B cell (primary cell): ENCODE results near the gene CAPN3. TPM values are rescaled to one million over a fixed set of nuclear protein-coding genes. Genes with fewer than 3 reads are reported as not detected.

Experiments used
- ATAC-seq: fragments of 200-7000 bp; cut with Tn5 transposase; one replicate; pipeline ENCODE4 v1.10.0; 2021; ENCODE audit warnings: low read depth, mild to moderate bottlenecking, moderate number of reproducible peaks, moderate library complexity
- CTCF ChIA-PET: fragments of 350-600 bp; sonication (Branson Sonifier 250); formaldehyde crosslinking; loops from one replicate; lab custom pipeline; 2021; ENCODE audit warnings: antibody characterized with exemption, inconsistent platforms; lab: Charles Lee
- POLR2A ChIA-PET: fragments of 350-600 bp; sonication (Branson Sonifier 250); formaldehyde crosslinking; loops from one replicate; lab custom pipeline; 2021; ENCODE audit warnings: antibody characterized with exemption; lab: Charles Lee
- DNase-seq: peaks from one replicate; pipeline ENCODE4 v3.0.0; 2013
- H2AFZ ChIP-seq: 2 replicates; pipeline ENCODE4 v1.6.1; 2012; ENCODE audit warnings: mild to moderate bottlenecking, low read depth, low read length; ENCODE audit not compliant: insufficient read depth, poor library complexity, severe bottlenecking
- H3K27ac ChIP-seq, 2 donors: 1 replicate in 1 of 2; 2 replicates in 1 of 2; pipeline ENCODE4 v1.5.1; 2012 to 2013; ENCODE audit warnings: low read length in 2 of 2, mild to moderate bottlenecking in 2 of 2, moderate library complexity in 1 of 2
- H3K27me3 ChIP-seq, 4 experiments: fragments of 200-600 bp in 1 of 4; sonication (generic) in 1 of 4; replicated peaks in 1 of 4; 1 replicate in 2 of 4; 2 replicates in 2 of 4; pipeline versions ENCODE4 v1.6.1 to v1.7.0; 2013 to 2016; ENCODE audit warnings: low read length in 3 of 4, mild to moderate bottlenecking in 2 of 4, mixed read lengths in 1 of 4, moderate library complexity in 1 of 4; ENCODE audit not compliant: insufficient read depth in 4 of 4, control insufficient read depth in 3 of 4; ENCODE audit errors: control extremely low read depth in 1 of 4
- H3K36me3 ChIP-seq, 2 experiments: replicated peaks in 1 of 2; 1 replicate in 1 of 2; 2 replicates in 1 of 2; pipeline versions ENCODE4 v1.6.1 to v1.7.1; 2013; ENCODE audit warnings: low read length in 1 of 2; ENCODE audit not compliant: insufficient read depth in 2 of 2, control insufficient read depth in 1 of 2; ENCODE audit errors: control extremely low read depth in 1 of 2, extremely low read depth in 1 of 2
- H3K4me1 ChIP-seq, 2 donors: fragments of 200-600 bp in 1 of 2; sonication (generic) in 1 of 2; 1 replicate in 1 of 2; 2 replicates in 1 of 2; pipeline versions ENCODE4 v1.5.1 to v1.6.1; 2013 to 2017; ENCODE audit warnings: low read length in 2 of 2; ENCODE audit not compliant: control insufficient read depth in 2 of 2, insufficient read depth in 2 of 2
- H3K4me2 ChIP-seq: replicated peaks from 2 replicates; pipeline ENCODE3; 2012; ENCODE audit warnings: mild to moderate bottlenecking, low read depth, low read length; ENCODE audit not compliant: poor library complexity, severe bottlenecking
- H3K4me3 ChIP-seq, 5 experiments: fragments of 200-600 bp in 1 of 5; sonication (generic) in 1 of 5; 1 replicate in 3 of 5; 2 replicates in 2 of 5; pipeline versions ENCODE4 v1.5.1 to v1.7.0; 2011 to 2016; ENCODE audit warnings: low read length in 4 of 5, mild to moderate bottlenecking in 4 of 5, low read depth in 2 of 5, control low read depth in 1 of 5, moderate library complexity in 1 of 5; ENCODE audit not compliant: insufficient read depth in 1 of 5; ENCODE audit errors: control extremely low read depth in 1 of 5, extremely low read depth in 1 of 5
- H3K79me2 ChIP-seq: fragments of 200-600 bp; sonication (generic); one replicate; pipeline ENCODE4 v1.6.0; 2016; ENCODE audit warnings: low read length; ENCODE audit not compliant: control insufficient read depth, insufficient read depth
- H3K9ac ChIP-seq: fragments of 200-600 bp; sonication (generic); 2 replicates; pipeline ENCODE4 v1.6.1; 2017; ENCODE audit warnings: mild to moderate bottlenecking, low read length, moderate library complexity
- H3K9me3 ChIP-seq, 3 donors: one replicate each; pipeline versions ENCODE4 v1.6.1 to v1.7.1; 2013; ENCODE audit warnings: low read length in 2 of 3; ENCODE audit not compliant: control insufficient read depth in 2 of 3, insufficient read depth in 1 of 3; ENCODE audit errors: control extremely low read depth in 1 of 3
- H4K20me1 ChIP-seq: 2 replicates; pipeline ENCODE4 v1.6.0; 2012; ENCODE audit warnings: mild to moderate bottlenecking, low read length; ENCODE audit not compliant: insufficient read depth, control insufficient read depth, poor library complexity, severe bottlenecking
- H3K27ac Mint-ChIP-seq: one replicate; pipeline ENCODE4 v1.8.0; 2021; ENCODE audit warnings: mixed read lengths
- H3K27me3 Mint-ChIP-seq: one replicate; pipeline ENCODE4 v1.8.0; 2021; ENCODE audit warnings: mixed read lengths
- H3K4me1 Mint-ChIP-seq: one replicate; pipeline ENCODE4 v1.8.0; 2021; ENCODE audit warnings: mixed read lengths
- H3K4me3 Mint-ChIP-seq: one replicate; pipeline ENCODE4 v1.8.0; 2021; ENCODE audit warnings: mixed read lengths
- H3K9me3 Mint-ChIP-seq: one replicate; pipeline ENCODE4 v1.8.0; 2022; ENCODE audit warnings: mixed read lengths; ENCODE audit not compliant: insufficient read depth
- EZH2 ChIP-seq: IDR thresholded peaks from 2 replicates; pipeline ENCODE4 v1.6.1; 2012; ENCODE audit warnings: borderline replicate concordance, low read depth, mild to moderate bottlenecking, moderate library complexity, low read length; ENCODE audit not compliant: insufficient read depth, poor library complexity, severe bottlenecking
- WGBS: methylation state at CpG from one replicate; pipeline ENCODE4 v1.1.5; 2013; ENCODE audit warnings: missing lambda C conversion rate; ENCODE audit not compliant: insufficient coverage; 5-methylcytosine and 5-hydroxymethylcytosine counted together
- intact Hi-C: fragments of 100-400 bp; cut with micrococcal nuclease; formaldehyde crosslinking; loops from one replicate; pipeline ENCODE4 v1.10.0; 2022
- polyA plus RNA-seq: library from polyadenylated mRNA; depleted of rRNA; stranded (reverse); fragments of >200 nt; gene quantifications from 2 replicates; pipeline ENCODE4 v1.2.3, GENCODE V29; 2012
- total RNA-seq, 2 donors: library from RNA; stranded (reverse); fragments of 120-200 nt in 1 of 2; gene quantifications; 1 replicate in 1 of 2; 2 replicates in 1 of 2; pipeline versions ENCODE4 v1.2.3 to v1.2.4, GENCODE V29; 2013 to 2022
- TF ChIP-seq, protein P1 (sequence below): fragments of 200-600 bp; IDR thresholded peaks from one replicate; pipeline ENCODE4 v1.8.0; 2022; ENCODE audit warnings: antibody characterized with exemption, mild to moderate bottlenecking

The CAPN3 gene
- total and polyA plus RNA-seq, 2 donors (not counting 1 experiment from before 2014, with no cell fraction given), result 41.7 to 143 TPM

GRCh38 chr15:42373936-42374335 is 14.6 kb downstream of the CAPN3 start:
- H3K27ac Mint-ChIP-seq, result no peak overlapping the region
- TF ChIP-seq, protein P1, sequence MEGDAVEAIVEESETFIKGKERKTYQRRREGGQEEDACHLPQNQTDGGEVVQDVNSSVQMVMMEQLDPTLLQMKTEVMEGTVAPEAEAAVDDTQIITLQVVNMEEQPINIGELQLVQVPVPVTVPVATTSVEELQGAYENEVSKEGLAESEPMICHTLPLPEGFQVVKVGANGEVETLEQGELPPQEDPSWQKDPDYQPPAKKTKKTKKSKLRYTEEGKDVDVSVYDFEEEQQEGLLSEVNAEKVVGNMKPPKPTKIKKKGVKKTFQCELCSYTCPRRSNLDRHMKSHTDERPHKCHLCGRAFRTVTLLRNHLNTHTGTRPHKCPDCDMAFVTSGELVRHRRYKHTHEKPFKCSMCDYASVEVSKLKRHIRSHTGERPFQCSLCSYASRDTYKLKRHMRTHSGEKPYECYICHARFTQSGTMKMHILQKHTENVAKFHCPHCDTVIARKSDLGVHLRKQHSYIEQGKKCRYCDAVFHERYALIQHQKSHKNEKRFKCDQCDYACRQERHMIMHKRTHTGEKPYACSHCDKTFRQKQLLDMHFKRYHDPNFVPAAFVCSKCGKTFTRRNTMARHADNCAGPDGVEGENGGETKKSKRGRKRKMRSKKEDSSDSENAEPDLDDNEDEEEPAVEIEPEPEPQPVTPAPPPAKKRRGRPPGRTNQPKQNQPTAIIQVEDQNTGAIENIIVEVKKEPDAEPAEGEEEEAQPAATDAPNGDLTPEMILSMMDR, result no peak
- no peak for TF ChIP-seq EZH2
- ChIA-PET CTCF (interaction anchor here (0.6 kb wide), 1 partner anchor 84 kb away, joined by 3 read pairs; no protein-coding TSS in a partner anchor), POLR2A (no interaction called here)
- H3K4me1 Mint-ChIP-seq, result no peaks in the 10 kb centered on the region
- Histone ChIP-seq H4K20me1 (no peaks in the 10 kb centered on the region), H3K4me2 (no peak overlapping the region), H3K4me1 (no peaks in the 10 kb centered on the region), H3K79me2 (no peaks in the 10 kb centered on the region), H3K27ac (no peak overlapping the region), H3K36me3 (peaks cover 0 to 8% of the 10 kb centered on the region in 2 experiments), H2AFZ (no peak overlapping the region), H3K27me3 (no peaks in the 10 kb centered on the region), H3K9me3 (peaks cover 3 to 7% (median 5%) of the 10 kb centered on the region in 3 donors), H3K9ac (no peak overlapping the region), H3K4me3 (no peak overlapping the region)
- DNase-seq (no peak), ATAC-seq (no peak)
- intact Hi-C loops, result no loop called here
- H3K9me3 Mint-ChIP-seq, result peaks cover 11% of the 10 kb centered on the region
- H3K4me3 Mint-ChIP-seq, result no peak overlapping the region
- no peaks in the 10 kb centered on the region for H3K27me3 Mint-ChIP-seq
- 93% methylated on average over 2 of the region's 4 CpGs for WGBS

GRCh38 chr15:42374810-42375209 is 15.5 kb downstream of the CAPN3 start:
- Mint-ChIP-seq H3K4me1 (no peaks in the 10 kb centered on the region), H3K9me3 (peaks cover 11% of the 10 kb centered on the region), H3K27me3 (no peaks in the 10 kb centered on the region), H3K27ac (no peak overlapping the region), H3K4me3 (no peak overlapping the region)
- ATAC-seq, result no peak
- DNase-seq, result no peak
- WGBS, result no CpG with 5 or more reads among the region's 1 CpG
- H3K27me3 ChIP-seq, result no peaks in the 10 kb centered on the region
- no peak overlapping the region for H3K27ac ChIP-seq
- peaks cover 0 to 8% of the 10 kb centered on the region in 2 experiments for H3K36me3 ChIP-seq
- no peak overlapping the region for H3K9ac ChIP-seq
- TF ChIP-seq EZH2, result no peak
- TF ChIP-seq, protein P1, result no peak
- peaks cover 3 to 7% (median 5%) of the 10 kb centered on the region in 3 donors for H3K9me3 ChIP-seq
- ChIA-PET CTCF (interaction anchor here (0.6 kb wide), 1 partner anchor 83 kb away, joined by 3 read pairs; no protein-coding TSS in a partner anchor), POLR2A (no interaction called here)
- no peak overlapping the region for H2AFZ ChIP-seq
- no peaks in the 10 kb centered on the region for H3K4me1 ChIP-seq
- H3K79me2 ChIP-seq, result no peaks in the 10 kb centered on the region
- intact Hi-C loops, result no loop called here
- no peaks in the 10 kb centered on the region for H4K20me1 ChIP-seq
- no peak overlapping the region for H3K4me3 ChIP-seq
- no peak overlapping the region for H3K4me2 ChIP-seq
